C4-2B (cell line): ENCODE data around the gene SNTG2.

ENCODE experiments used
- H3K27ac ChIP-seq: fragments of 450-650 bp; 2 replicates; pipeline ENCODE4 v1.5.1; 2017
- ZFX ChIP-seq: fragments of 450-650 bp; IDR thresholded peaks from 2 replicates; pipeline ENCODE4 v1.6.1; 2017
- TF ChIP-seq, protein P1 (sequence below): fragments of 450-650 bp; conservative IDR thresholded peaks from 2 replicates; pipeline ENCODE4 v1.5.1; 2017; ENCODE audit warnings: mild to moderate bottlenecking

SNTG2 gene

DNA sequence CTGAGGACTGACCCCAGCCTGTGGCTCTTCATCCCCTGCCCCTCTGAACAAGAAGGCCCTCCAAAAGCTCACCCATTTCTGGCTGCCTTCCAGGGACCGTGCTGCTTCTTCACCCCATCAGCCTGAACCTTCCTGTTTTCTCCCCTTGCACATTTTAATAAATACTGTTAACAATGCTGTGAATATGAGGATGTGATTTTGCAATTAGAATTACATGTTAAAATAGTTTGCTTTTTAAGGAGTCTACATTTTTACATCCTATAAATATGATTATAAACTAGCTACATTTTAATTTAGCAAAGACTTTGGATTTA lies 4.0 kb downstream of the SNTG2 start:
- TF ChIP-seq ZFX: no peak
- TF ChIP-seq, protein P1, sequence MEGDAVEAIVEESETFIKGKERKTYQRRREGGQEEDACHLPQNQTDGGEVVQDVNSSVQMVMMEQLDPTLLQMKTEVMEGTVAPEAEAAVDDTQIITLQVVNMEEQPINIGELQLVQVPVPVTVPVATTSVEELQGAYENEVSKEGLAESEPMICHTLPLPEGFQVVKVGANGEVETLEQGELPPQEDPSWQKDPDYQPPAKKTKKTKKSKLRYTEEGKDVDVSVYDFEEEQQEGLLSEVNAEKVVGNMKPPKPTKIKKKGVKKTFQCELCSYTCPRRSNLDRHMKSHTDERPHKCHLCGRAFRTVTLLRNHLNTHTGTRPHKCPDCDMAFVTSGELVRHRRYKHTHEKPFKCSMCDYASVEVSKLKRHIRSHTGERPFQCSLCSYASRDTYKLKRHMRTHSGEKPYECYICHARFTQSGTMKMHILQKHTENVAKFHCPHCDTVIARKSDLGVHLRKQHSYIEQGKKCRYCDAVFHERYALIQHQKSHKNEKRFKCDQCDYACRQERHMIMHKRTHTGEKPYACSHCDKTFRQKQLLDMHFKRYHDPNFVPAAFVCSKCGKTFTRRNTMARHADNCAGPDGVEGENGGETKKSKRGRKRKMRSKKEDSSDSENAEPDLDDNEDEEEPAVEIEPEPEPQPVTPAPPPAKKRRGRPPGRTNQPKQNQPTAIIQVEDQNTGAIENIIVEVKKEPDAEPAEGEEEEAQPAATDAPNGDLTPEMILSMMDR: peak; percentile 29
- no peak overlapping the region for H3K27ac ChIP-seq

- no peak for TF ChIP-seq ZFX
- TF ChIP-seq, protein P1: no peak
- no peak overlapping the region for H3K27ac ChIP-seq
These were observed 5.4 kb downstream of the SNTG2 start for GRCh38 chr2:955829-956731.

- no peak for TF ChIP-seq ZFX
- no peak overlapping the region for H3K27ac ChIP-seq
These were observed 8.8 kb downstream of the SNTG2 start for GRCh38 chr2:959457-959856.

DNA sequence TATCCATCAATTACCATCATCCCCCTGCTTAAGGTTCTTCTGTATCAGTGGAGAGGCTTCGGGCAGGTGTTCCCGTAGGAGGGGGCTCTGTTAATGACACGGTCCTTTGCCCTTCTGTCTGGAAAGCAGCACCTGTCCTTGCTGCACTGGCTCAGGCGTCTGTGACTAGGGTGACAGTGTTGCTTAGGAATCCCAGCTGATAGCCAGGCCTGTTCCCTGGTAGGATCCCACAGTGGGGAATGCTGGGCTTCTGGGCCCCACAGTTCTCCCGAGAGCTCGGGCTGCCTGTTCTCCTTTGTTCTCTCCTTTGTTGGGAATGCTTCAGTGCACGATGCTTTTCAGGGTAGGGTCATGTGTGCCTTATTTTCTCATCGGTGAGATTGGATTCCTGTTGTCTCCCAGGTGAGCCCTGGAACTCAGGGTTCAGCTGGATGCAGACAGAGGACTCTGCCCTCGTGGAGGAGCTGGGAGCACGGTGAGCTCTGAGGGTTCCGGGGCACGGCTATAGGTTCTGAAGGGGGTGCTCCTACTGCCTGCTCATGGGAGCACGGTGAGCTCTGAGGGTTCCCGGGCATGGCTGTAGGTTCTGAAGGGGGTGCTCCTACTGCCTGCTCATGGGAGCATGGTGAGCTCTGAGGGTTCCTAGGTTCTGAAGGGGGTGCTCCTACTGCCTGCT lies 9.6 kb downstream of the SNTG2 start:
- TF ChIP-seq, protein P1: no peak
- TF ChIP-seq ZFX: no peak

DNA sequence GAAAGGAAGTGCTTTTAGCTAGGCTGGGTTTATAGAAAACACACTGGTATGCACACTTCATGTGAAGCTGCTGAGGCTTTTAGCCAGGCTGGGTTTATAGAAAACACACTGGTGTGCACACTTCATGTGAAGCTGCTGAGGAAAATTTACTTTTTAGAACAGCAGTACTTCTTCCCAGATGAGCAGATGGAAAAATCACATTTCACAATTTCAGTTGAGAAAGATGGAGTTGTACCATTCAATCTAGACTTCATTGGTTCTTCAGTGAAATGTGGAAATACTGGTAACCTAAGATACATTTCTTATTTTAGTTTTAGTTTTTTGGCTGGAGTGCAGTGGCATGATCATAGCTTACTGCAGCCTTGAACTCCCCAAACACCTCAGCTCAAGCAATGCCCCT lies 11.1 kb downstream of the SNTG2 start:
- H3K27ac ChIP-seq: no peak overlapping the region
- no peak for TF ChIP-seq ZFX
- TF ChIP-seq, protein P1: no peak

More for the DNA sequence above, 9.6 kb downstream of the SNTG2 start:
- H3K27ac ChIP-seq: no peak overlapping the region

- no peak for TF ChIP-seq ZFX
- TF ChIP-seq, protein P1: no peak
- H3K27ac ChIP-seq: no peak overlapping the region
These were observed 13.2 kb downstream of the SNTG2 start for GRCh38 chr2:963876-964275.

DNA sequence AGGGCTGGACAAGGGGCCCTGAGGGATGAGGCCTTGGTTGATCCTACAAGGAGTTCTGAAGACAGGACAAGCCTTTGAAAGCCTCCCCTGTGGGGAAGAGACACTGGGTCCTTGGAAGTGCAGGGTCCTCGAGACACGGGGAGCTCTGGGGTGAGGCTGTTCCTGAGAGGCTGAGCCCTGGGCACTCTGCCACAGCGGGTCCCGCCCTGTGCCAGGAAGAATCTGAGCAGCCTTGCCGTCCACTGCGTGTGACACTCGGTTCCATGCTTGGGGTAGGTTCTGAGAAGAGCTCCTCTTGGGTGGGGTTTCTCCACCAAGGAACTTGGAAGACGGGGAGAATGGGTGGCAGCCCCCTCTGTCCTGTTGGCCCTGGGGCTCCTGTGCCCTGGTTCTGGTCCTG lies 13.9 kb downstream of the SNTG2 start:
- no peak overlapping the region for H3K27ac ChIP-seq
- TF ChIP-seq, protein P1: no peak
- TF ChIP-seq ZFX: no peak
